ENCODE measurements around the gene OR52A5.

- TF ChIP-seq POLR2AphosphoS5 (IDR thresholded peaks at IDR 0.05) (no peak), POLR2A (IDR thresholded peaks at IDR 0.05) (no peak), CTCF (IDR thresholded peaks at IDR 0.05) (no peak), EP300 (IDR thresholded peaks at IDR 0.05) (no peak)
These were observed 22.8 kb downstream of the OR52A5 start for GRCh38 chr11:5115339-5115738.

Measured in stomach (tissue), 4 donors.